ENCODE data around the gene NUCB2. TPM values are rescaled to one million over a fixed set of nuclear protein-coding genes. Genes with fewer than 3 reads are reported as not detected.
A peak's percentile ranks its signal among the peaks of the same experiment; 100 is the strongest.

NUCB2 gene
- total and polyA plus RNA-seq, 4 donors = 108 to 130 (median 120) TPM

DNA sequence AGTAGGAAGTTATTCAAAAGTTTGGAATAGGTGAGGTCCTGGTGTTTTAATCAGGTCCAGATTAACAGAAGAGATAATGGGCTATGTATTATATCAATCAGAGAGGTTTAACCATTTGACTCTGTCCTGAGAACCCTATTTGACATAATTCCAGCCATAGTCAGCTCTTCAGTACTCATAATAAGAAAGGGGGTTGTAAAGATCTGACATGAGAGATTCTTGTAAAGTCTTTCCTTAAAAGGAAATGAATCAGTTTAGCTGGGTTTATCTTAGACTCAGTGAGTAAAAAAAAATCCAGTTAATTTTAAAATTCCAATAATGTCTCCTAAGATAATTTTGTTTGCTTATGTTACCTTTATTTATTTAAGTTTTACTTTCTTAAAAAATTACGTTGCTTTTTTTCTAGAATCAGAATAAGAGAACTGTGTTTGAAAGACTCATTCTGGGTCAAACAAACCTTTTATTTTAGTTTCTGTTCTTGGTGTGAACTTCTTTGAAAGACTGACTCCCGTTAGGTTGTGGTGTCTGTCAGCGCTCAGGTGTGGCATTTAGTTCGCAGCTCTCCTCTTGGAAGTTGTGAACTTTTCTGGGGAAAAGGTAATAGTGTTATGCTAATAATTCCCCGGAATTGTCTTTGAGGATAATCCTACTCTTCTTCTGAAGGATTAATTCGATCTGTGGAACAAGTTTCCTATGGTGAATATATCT, 20.5 kb downstream of the NUCB2 start:
- Histone ChIP-seq H3K9me3 (ENCODE audit: control insufficient read depth, low read length) (no peaks in the 10 kb centered on the region), H3K4me1 (ENCODE audit: control insufficient read depth in 1 of 2, insufficient read depth in 2 of 2, low read length in 2 of 2) (no peaks in the 10 kb centered on the region), H3K27ac (ENCODE audit: low read depth in 1 of 2, low read length in 2 of 2) (no peak overlapping the region), H3K36me3 (ENCODE audit: control insufficient read depth in 1 of 2, insufficient read depth in 2 of 2, low read length in 1 of 2) (peaks cover 3 to 4% of the 10 kb centered on the region in 2 donors), H3K27me3 (ENCODE audit: control insufficient read depth in 1 of 2, insufficient read depth in 2 of 2, low read length in 1 of 2) (no peaks in the 10 kb centered on the region), H3K4me3 (ENCODE audit: low read length in 2 of 2) (no peak overlapping the region)
- no peak for ATAC-seq (ENCODE audit: low FRiP score)
- DNase-seq = no peak
- intact Hi-C loops (cut with DNase I) = no loop called here
- 76 to 82% methylated on average over 6 of the region's 6 CpGs for WGBS, 2 donors

DNA sequence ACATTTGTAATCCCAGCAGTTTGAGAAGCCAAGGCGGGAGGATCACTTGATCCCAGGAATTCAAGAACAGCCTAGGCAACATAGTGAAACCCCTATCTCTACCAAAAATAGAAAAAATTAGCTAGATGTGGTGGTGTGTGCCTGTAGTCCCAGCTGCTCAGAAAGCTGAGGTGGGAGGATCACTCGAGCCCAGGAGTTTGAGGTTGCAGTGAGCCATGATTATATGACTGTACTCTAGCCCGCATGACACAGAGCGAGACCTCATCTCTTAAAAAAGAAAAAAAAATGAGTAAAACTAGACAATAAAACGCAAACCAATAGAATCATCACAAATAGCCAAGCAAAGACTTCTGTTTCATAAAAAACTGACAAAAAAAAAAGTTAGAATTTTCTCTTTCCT, 21.8 kb downstream of the NUCB2 start:
- Histone ChIP-seq H3K36me3 (ENCODE audit: control insufficient read depth in 1 of 2, insufficient read depth in 2 of 2, low read length in 1 of 2) (peaks cover 3 to 4% of the 10 kb centered on the region in 2 donors), H3K27me3 (ENCODE audit: control insufficient read depth in 1 of 2, insufficient read depth in 2 of 2, low read length in 1 of 2) (no peaks in the 10 kb centered on the region), H3K4me3 (ENCODE audit: low read length in 2 of 2) (no peak overlapping the region), H3K9me3 (ENCODE audit: control insufficient read depth, low read length) (no peaks in the 10 kb centered on the region), H3K27ac (ENCODE audit: low read depth in 1 of 2, low read length in 2 of 2) (no peak overlapping the region), H3K4me1 (ENCODE audit: control insufficient read depth in 1 of 2, insufficient read depth in 2 of 2, low read length in 2 of 2) (no peaks in the 10 kb centered on the region)
- WGBS, 2 donors = 92 to 95% methylated on average over 5 of the region's 5 CpGs
- intact Hi-C loops (cut with DNase I) = no loop called here
- ATAC-seq (ENCODE audit: low FRiP score) (no peak), DNase-seq (no peak)

- DNase-seq (no peak), ATAC-seq (ENCODE audit: low FRiP score) (no peak)
- H3K36me3 ChIP-seq (ENCODE audit: control insufficient read depth in 1 of 2, insufficient read depth in 2 of 2, low read length in 1 of 2) = peaks cover 3 to 4% of the 10 kb centered on the region in 2 donors
- intact Hi-C loops (cut with DNase I) = no loop called here
- no peak overlapping the region for H3K27ac ChIP-seq (ENCODE audit: low read depth in 1 of 2, low read length in 2 of 2)
- no peaks in the 10 kb centered on the region for H3K4me1 ChIP-seq (ENCODE audit: control insufficient read depth in 1 of 2, insufficient read depth in 2 of 2, low read length in 2 of 2)
- H3K9me3 ChIP-seq (ENCODE audit: control insufficient read depth, low read length) = no peaks in the 10 kb centered on the region
- no peaks in the 10 kb centered on the region for H3K27me3 ChIP-seq (ENCODE audit: control insufficient read depth in 1 of 2, insufficient read depth in 2 of 2, low read length in 1 of 2)
- WGBS, 2 donors = 87 to 91% methylated on average over 4 of the region's 4 CpGs
- H3K4me3 ChIP-seq (ENCODE audit: low read length in 2 of 2) = no peak overlapping the region
Measured at GRCh38 chr11:17300372-17300771, 23.8 kb downstream of the NUCB2 start.

DNA sequence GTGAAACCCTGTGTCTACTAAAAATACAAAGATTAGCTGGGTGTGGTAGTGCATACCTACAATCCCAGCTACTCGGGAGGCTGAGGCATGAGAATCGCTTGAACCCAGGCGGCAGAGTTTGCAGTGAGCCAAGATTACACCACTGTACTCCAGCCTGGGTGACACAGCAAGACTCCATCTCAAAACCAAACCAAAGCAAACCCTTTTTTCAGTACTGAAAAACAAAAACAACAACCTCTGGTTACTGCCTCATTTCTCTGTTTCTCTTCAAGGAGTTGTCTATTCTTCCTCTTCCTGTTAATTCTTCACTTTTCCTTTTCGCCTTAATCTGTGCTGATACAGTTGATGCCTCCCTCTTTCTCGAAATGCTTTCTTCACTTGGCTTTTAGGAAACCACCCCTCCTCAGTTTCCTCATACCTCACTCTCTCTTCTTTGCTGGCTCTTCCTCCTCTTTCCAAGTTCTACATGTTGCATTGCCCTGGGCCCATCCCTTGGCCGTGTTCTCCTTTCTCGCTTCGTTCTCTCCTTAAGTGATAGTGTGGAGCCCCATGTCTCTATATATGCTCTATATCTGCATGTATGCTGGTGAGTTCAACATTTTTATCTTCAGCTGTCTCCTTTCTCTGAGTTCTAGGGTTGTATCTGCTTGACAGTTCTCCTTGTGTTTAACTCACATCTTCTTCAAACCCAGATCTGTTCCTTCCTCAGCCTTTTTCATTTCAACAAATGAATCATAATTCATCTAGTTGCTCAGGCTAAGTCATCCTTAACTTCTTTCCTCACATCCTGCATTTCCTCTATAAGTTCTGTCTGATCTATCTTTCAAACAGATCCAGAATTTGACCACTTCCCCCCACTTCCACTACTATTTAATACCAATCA, 37.1 kb downstream of the NUCB2 start:
- Histone ChIP-seq H3K27me3 (ENCODE audit: control insufficient read depth in 1 of 2, insufficient read depth in 2 of 2, low read length in 1 of 2) (no peaks in the 10 kb centered on the region), H3K9me3 (ENCODE audit: control insufficient read depth, low read length) (no peaks in the 10 kb centered on the region), H3K4me1 (ENCODE audit: control insufficient read depth in 1 of 2, insufficient read depth in 2 of 2, low read length in 2 of 2) (no peaks in the 10 kb centered on the region), H3K36me3 (ENCODE audit: control insufficient read depth in 1 of 2, insufficient read depth in 2 of 2, low read length in 1 of 2) (peaks cover 1 to 3% of the 10 kb centered on the region in 2 donors), H3K27ac (ENCODE audit: low read depth in 1 of 2, low read length in 2 of 2) (no peak overlapping the region), H3K4me3 (ENCODE audit: low read length in 2 of 2) (no peak overlapping the region)
- intact Hi-C loops (cut with DNase I) = no loop called here
- ATAC-seq (ENCODE audit: low FRiP score) (no peak), DNase-seq (no peak)
- WGBS, 2 donors = 92 to 94% methylated on average over 8 of the region's 8 CpGs

DNA sequence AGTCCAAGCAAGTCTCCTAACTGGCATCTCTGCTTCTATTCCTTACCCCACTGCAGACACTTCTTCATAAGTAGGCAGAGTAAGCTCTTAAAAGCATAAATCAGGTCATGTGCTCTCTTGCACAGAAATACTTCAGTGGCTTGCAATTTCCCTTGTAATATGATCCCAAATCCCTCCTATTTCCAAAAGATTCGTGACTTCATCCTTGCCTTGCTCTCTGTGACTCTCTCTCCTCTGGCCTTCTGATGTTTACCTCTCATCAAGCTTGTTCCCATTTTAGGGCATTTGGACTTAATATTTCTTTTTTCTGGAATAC, 37.7 kb downstream of the NUCB2 start:
- ATAC-seq (ENCODE audit: low FRiP score) (peak; percentile 70), DNase-seq (no peak)
- H3K9me3 ChIP-seq (ENCODE audit: control insufficient read depth, low read length) = no peaks in the 10 kb centered on the region
- WGBS, 2 donors = 0 to 4% methylated on average over 1 of the region's 1 CpG
- H3K27me3 ChIP-seq (ENCODE audit: control insufficient read depth in 1 of 2, insufficient read depth in 2 of 2, low read length in 1 of 2) = no peaks in the 10 kb centered on the region
- peaks cover 1 to 3% of the 10 kb centered on the region in 2 donors for H3K36me3 ChIP-seq (ENCODE audit: control insufficient read depth in 1 of 2, insufficient read depth in 2 of 2, low read length in 1 of 2)
- H3K4me3 ChIP-seq (ENCODE audit: low read length in 2 of 2) = no peak overlapping the region
- no peak overlapping the region for H3K27ac ChIP-seq (ENCODE audit: low read depth in 1 of 2, low read length in 2 of 2)
- H3K4me1 ChIP-seq (ENCODE audit: control insufficient read depth in 1 of 2, insufficient read depth in 2 of 2, low read length in 2 of 2) = no peaks in the 10 kb centered on the region
- intact Hi-C loops (cut with DNase I) = no loop called here

DNA sequence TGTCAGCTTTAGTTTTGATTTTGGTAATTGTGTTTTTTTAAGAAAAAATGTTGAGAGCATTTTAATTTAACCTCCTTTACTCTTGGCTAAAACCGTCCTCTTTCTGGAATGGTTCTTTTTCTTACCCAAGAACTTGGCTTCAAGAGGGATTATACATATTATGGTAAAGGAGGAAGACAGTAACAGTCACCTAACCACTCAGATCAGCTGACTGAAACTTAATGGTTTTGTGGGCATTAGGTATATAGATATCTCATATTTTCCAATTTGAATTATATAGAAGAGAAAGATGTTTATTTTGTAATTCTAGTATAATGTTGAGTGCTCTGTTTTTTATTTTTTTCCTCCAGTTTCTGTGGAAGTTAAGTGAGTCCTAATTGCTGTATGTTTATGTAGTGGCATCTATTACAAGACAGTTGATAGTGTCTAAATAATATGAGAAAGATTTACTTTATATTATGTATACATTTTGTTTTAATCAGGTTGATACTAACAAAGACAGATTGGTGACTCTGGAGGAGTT, 38.4 kb downstream of the NUCB2 start:
- DNase-seq = no peak
- no peak for ATAC-seq (ENCODE audit: low FRiP score)
- Histone ChIP-seq H3K9me3 (ENCODE audit: control insufficient read depth, low read length) (no peaks in the 10 kb centered on the region), H3K27me3 (ENCODE audit: control insufficient read depth in 1 of 2, insufficient read depth in 2 of 2, low read length in 1 of 2) (no peaks in the 10 kb centered on the region), H3K4me1 (ENCODE audit: control insufficient read depth in 1 of 2, insufficient read depth in 2 of 2, low read length in 2 of 2) (no peaks in the 10 kb centered on the region), H3K36me3 (ENCODE audit: control insufficient read depth in 1 of 2, insufficient read depth in 2 of 2, low read length in 1 of 2) (peaks cover 1 to 3% of the 10 kb centered on the region in 2 donors), H3K27ac (ENCODE audit: low read depth in 1 of 2, low read length in 2 of 2) (no peak overlapping the region), H3K4me3 (ENCODE audit: low read length in 2 of 2) (no peak overlapping the region)
- intact Hi-C loops (cut with DNase I) = no loop called here
- 49 to 52% methylated on average over 1 of the region's 1 CpG for WGBS, 2 donors

- H3K36me3 ChIP-seq (ENCODE audit: control insufficient read depth in 1 of 2, insufficient read depth in 2 of 2, low read length in 1 of 2) = peaks cover 4 to 5% of the 10 kb centered on the region in 2 donors
- WGBS, 2 donors = 92 to 96% methylated on average over 5 of the region's 5 CpGs
- no peak for ATAC-seq (ENCODE audit: low FRiP score)
- no peaks in the 10 kb centered on the region for H3K27me3 ChIP-seq (ENCODE audit: control insufficient read depth in 1 of 2, insufficient read depth in 2 of 2, low read length in 1 of 2)
- H3K4me1 ChIP-seq (ENCODE audit: control insufficient read depth in 1 of 2, insufficient read depth in 2 of 2, low read length in 2 of 2) = no peaks in the 10 kb centered on the region
- H3K4me3 ChIP-seq (ENCODE audit: low read length in 2 of 2) = no peak overlapping the region
- no peaks in the 10 kb centered on the region for H3K9me3 ChIP-seq (ENCODE audit: control insufficient read depth, low read length)
- H3K27ac ChIP-seq (ENCODE audit: low read depth in 1 of 2, low read length in 2 of 2) = no peak overlapping the region
- intact Hi-C loops (cut with DNase I) = no loop called here
- no peak for DNase-seq
Measured at GRCh38 chr11:17328871-17329494, 52.4 kb downstream of the NUCB2 start.

DNA sequence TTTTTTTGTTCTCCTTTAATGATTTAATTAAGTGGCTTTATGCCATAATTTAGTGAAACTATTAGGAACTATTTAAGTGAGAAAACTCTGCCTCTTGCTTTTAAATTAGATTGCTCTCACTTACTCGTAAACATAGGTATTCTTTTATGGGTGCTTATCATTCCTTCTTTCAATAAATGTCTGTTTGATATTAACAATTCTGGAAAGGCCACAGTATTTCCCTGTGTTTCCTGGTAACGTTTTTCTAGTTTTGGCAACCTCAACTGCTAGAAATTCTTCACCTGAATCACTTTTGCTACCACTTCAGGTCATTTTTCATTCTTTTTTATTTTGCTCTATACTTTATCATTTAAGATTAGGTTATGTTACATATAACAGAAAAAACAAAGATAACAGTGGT, 55.1 kb downstream of the NUCB2 start:
- no peak for ATAC-seq (ENCODE audit: low FRiP score)
- intact Hi-C loops (cut with DNase I) = no loop called here
- no peak for DNase-seq
- Histone ChIP-seq H3K36me3 (ENCODE audit: control insufficient read depth in 1 of 2, insufficient read depth in 2 of 2, low read length in 1 of 2) (peaks cover 4 to 8% of the 10 kb centered on the region in 2 donors), H3K4me3 (ENCODE audit: low read length in 2 of 2) (no peak overlapping the region), H3K27ac (ENCODE audit: low read depth in 1 of 2, low read length in 2 of 2) (no peak overlapping the region), H3K4me1 (ENCODE audit: control insufficient read depth in 1 of 2, insufficient read depth in 2 of 2, low read length in 2 of 2) (no peaks in the 10 kb centered on the region), H3K27me3 (ENCODE audit: control insufficient read depth in 1 of 2, insufficient read depth in 2 of 2, low read length in 1 of 2) (no peaks in the 10 kb centered on the region), H3K9me3 (ENCODE audit: control insufficient read depth, low read length) (no peaks in the 10 kb centered on the region)
- 68 to 73% methylated on average over 2 of the region's 2 CpGs for WGBS, 2 donors
